K562 treated with DMSO at 1 percent for 24 hours (cell line): ENCODE results near the gene RER1. TPM values are rescaled to one million over a fixed set of nuclear protein-coding genes. Genes with fewer than 3 reads are reported as not detected.

Experiments
- total RNA-seq: library from RNA; unstranded; fragments of 300-600 nt; gene quantifications from 2 replicates; pipeline ENCODE4 v1.2.3, GENCODE V29; 2022; ENCODE audit warnings: low read depth; ENCODE audit not compliant: insufficient read depth

The RER1 gene, protein sequence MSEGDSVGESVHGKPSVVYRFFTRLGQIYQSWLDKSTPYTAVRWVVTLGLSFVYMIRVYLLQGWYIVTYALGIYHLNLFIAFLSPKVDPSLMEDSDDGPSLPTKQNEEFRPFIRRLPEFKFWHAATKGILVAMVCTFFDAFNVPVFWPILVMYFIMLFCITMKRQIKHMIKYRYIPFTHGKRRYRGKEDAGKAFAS
- 74.0 and 84.7 TPM in 2 replicates for total RNA-seq

DNA sequence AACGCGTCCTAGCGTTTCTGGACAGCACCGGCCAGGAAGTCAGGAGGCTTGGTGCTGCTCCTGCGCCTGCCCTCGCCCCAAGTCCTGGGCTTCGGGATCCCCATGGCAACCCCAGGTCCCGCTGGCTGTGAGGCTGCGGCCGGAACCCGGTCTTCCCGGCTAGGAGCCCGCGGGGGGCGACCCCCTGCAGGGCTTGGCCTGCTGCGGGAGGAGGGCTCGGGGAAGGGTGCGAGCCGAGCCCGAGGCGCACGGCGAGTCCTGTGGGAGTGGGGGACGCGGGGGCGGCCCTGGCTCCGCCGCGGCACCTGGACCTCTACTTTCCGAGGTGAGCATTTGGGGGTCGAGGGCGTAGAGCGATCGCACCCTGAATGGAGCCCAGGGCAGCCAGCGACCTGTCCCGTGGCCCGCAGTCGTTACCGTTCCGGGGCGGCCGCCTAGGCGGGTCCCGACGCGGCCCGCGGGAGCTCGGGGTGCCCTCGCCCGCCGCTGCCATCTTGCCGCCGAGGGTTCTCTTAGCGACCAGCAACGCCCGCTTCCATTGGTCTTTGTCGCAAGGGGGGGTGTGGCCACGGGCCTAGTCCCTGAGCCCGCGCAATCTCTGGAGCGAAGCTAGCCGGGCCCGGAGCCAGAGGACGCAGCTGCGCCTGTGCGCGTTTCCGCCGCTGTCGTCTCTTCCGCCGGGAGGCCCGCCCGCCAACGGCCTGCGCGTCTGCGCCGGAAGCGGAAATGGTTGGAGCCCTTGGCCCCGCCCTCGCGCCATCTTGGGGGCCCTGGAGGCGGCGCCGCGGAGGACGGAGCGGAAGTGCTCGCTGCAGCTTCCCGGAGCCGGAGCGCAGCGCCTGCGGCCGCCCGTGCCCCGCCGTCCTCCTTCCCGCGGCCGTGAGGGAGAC is at the start of gene RER1, which contains the start of gene MORN1:
TSS of gene RER1 (plus strand) at position 801 of the 890 bp plus-strand sequence. CDS start 3,950 bp downstream, outside the sequence.
TSS of gene MORN1 (minus strand) at position 514 of the 890 bp plus-strand sequence. CDS start at position 493, 21 bp downstream.

DNA sequence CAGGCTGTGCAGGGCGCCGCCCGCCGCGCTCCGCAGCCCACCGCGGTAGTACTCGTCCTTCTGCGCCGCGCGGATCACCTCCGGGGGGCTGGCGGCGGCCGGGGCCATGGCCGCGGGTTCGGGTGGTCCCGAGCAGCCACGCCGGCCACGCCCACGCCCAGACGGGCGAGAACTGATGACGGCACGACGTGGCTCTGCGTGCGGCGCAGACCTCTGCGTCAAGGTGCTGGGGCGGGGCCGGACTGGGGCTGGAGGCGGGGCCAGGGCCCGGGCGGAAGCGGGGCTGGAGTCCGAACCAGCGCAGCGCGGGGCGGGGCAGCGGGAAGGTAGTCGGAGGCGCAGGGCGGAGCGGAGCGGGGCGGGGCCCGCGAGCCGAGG is 20.7 kb downstream of the RER1 start, which contains the start of gene PEX10:
TSS of gene PEX10 (minus strand) at position 170 of the 378 bp plus-strand sequence. CDS start at position 108, 62 bp downstream.

Other genes starting within 250 kb of the RER1 start
- 293 and 305 TPM in 2 replicates for gene FAAP20, start 197.1 kb upstream of the RER1 start, total RNA-seq
- 36.1 and 36.9 TPM in 2 replicates for gene SKI, start 163.5 kb upstream of the RER1 start, total RNA-seq
- gene MORN1, start 287 bp upstream of the RER1 start, total RNA-seq, result 4.3 and 5.9 TPM in 2 replicates
- 13.8 and 15.6 TPM in 2 replicates for gene PEX10, start 20.7 kb downstream of the RER1 start, total RNA-seq
- not detected in 2 replicates for gene PLCH2, start 84.4 kb downstream of the RER1 start, total RNA-seq
- 37.7 and 42.4 TPM in 2 replicates for gene PANK4, start 134.8 kb downstream of the RER1 start, total RNA-seq
- gene HES5, start 138.4 kb downstream of the RER1 start, total RNA-seq, result not detected in 2 replicates
- gene TNFRSF14, start 164.5 kb downstream of the RER1 start, total RNA-seq, result 11.8 and 12.1 TPM in 2 replicates
- gene PRXL2B, start 194.9 kb downstream of the RER1 start, total RNA-seq, result 19.6 and 23.0 TPM in 2 replicates
- gene MMEL1, start 241.2 kb downstream of the RER1 start, total RNA-seq, result 0.96 TPM in 1 of 2 replicates, not detected in the other